Lung (tissue), 12 donors: Measurements from ENCODE around the gene GEMIN2. TPM values are rescaled to one million over a fixed set of nuclear protein-coding genes. Genes with fewer than 3 reads are reported as not detected.
A peak's percentile ranks its signal among the peaks of the same experiment; 100 is the strongest.
"Not testable (repeated sequence)": the region's sequence is repeated elsewhere in the genome, so short reads cannot be mapped to it uniquely, and the experiment has no call there.

Experiments used
- ATAC-seq: fragments of 200-7000 bp; cut with Tn5 transposase; one replicate; pipeline ENCODE4 v1.9.1; 2020; ENCODE audit warnings: moderate number of reproducible peaks; ENCODE audit not compliant: insufficient read depth, low FRiP score
- DNase-seq, 3 donors: peaks; one replicate each; pipeline ENCODE4 v3.0.0-alpha.2; 2013 to 2017
- H3K27ac ChIP-seq, 2 donors: one replicate each; pipeline ENCODE4 v1.5.1; 2013; ENCODE audit warnings: mild to moderate bottlenecking in 2 of 2, moderate library complexity in 2 of 2, control low read depth in 1 of 2, inconsistent platforms in 1 of 2, low read depth in 1 of 2, low read length in 1 of 2
- H3K27me3 ChIP-seq, 3 donors: one replicate each; pipeline ENCODE4 v1.5.1; 2013; ENCODE audit warnings: low read length in 2 of 3; ENCODE audit not compliant: control insufficient read depth in 3 of 3, insufficient read depth in 3 of 3
- H3K36me3 ChIP-seq, 4 donors: one replicate each; pipeline ENCODE4 v1.5.1; 2013; ENCODE audit warnings: low read length in 4 of 4, mild to moderate bottlenecking in 1 of 4, moderate library complexity in 1 of 4; ENCODE audit not compliant: control insufficient read depth in 4 of 4, insufficient read depth in 4 of 4
- H3K4me1 ChIP-seq, 5 donors: one replicate each; pipeline ENCODE4 v1.5.1; 2013; ENCODE audit warnings: low read length in 5 of 5, mild to moderate bottlenecking in 2 of 5, moderate library complexity in 1 of 5; ENCODE audit not compliant: control insufficient read depth in 5 of 5, insufficient read depth in 5 of 5
- H3K4me3 ChIP-seq: one replicate; pipeline ENCODE4 v1.5.1; 2013; ENCODE audit warnings: mild to moderate bottlenecking, control low read depth, moderate library complexity
- H3K9ac ChIP-seq, 2 donors: one replicate each; pipeline ENCODE4 v1.5.1; 2013; ENCODE audit warnings: low read length in 2 of 2, control low read depth in 1 of 2; ENCODE audit not compliant: insufficient read depth in 1 of 2
- H3K9me3 ChIP-seq, 4 donors: one replicate each; pipeline ENCODE4 v1.5.1; 2013; ENCODE audit warnings: low read length in 3 of 4, mild to moderate bottlenecking in 1 of 4, moderate library complexity in 1 of 4; ENCODE audit not compliant: control insufficient read depth in 4 of 4, insufficient read depth in 3 of 4
- CTCF ChIP-seq: IDR thresholded peaks from 2 replicates; pipeline ENCODE4 v1.5.1; 2012; ENCODE audit warnings: mild to moderate bottlenecking; ENCODE audit errors: control extremely low read depth, extremely low read depth
- WGBS, 2 donors: extraction: QIAGEN DNeasy Blood & Tissue Kit; methylation state at CpG; one replicate each; pipeline ENCODE4 v1.1.7; 2013; 5-methylcytosine and 5-hydroxymethylcytosine counted together
- polyA plus RNA-seq, 2 donors: library from polyadenylated mRNA; stranded (reverse); fragments of 200-250 nt; gene quantifications; one replicate each; pipeline ENCODE4 v1.2.1, GENCODE V29; 2013
- total RNA-seq, 2 donors: library from RNA; depleted of rRNA in 1 of 2; stranded (reverse); fragments of >200 nt in 1 of 2; gene quantifications; one replicate each; pipeline ENCODE4 v1.2.1, GENCODE V29; 2014 to 2021
- donor health status: control.
- donor health status: control.
- donor health status: Bipolar disorder and iron deficiency.
- donor health status: healthy.
- donor health status: DM: yes; HTN: yes; CAD: no.

Gene GEMIN2
- total and polyA plus RNA-seq, 4 donors, result 7.3 to 19.8 (median 9.8) TPM

DNA sequence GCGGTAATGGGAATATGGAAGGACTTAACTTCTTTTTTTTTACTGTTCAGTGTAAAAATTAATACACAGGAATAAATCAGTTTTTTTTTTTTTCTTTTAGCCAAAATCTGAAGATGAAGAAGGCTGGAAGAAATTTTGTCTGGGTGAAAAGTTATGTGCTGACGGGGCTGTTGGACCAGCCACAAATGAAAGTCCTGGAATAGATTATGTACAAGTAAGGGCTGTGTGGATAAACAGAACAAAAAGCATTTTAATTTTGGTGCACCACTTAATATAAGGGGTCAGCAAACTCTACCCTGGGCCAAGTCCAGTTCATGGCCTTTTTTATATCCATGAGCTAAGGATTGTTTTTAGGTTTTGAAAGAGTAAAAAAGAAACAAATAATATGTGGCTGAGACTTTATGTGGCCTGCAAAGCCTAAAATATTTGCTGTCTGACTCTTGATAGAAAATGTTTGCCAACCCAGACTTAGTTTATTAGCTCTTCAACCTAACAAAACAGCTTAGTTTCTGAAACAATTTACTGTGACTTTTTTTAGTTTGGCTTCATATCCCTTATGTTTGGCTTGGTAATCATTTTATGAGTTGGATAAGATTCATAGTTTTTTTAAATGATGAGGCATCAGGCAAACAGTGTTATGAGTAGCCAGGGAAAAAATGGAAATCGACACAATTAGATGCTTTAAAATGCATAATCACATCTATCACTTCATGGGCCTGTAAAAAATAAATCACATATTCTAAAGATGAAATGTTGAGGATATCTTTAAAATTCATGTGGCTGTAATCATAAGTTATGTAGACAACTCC, 8.4 kb downstream of the GEMIN2 start:
- 88 to 93% methylated on average over 3 of the region's 3 CpGs for WGBS, 2 donors
- no peak for TF ChIP-seq CTCF
- Histone ChIP-seq H3K9ac (no peak overlapping the region), H3K9me3 (no peaks in the 10 kb centered on the region), H3K36me3 (peaks cover 10 to 24% (median 18%) of the 10 kb centered on the region in 4 donors), H3K4me1 (peaks cover 0 to 2% (median 0%) of the 10 kb centered on the region in 5 donors), H3K27me3 (no peaks in the 10 kb centered on the region), H3K4me3 (no peak overlapping the region), H3K27ac (no peak overlapping the region)
- DNase-seq, result peak in 1 of 3 donors; percentile 19
- ATAC-seq, result no peak

DNA sequence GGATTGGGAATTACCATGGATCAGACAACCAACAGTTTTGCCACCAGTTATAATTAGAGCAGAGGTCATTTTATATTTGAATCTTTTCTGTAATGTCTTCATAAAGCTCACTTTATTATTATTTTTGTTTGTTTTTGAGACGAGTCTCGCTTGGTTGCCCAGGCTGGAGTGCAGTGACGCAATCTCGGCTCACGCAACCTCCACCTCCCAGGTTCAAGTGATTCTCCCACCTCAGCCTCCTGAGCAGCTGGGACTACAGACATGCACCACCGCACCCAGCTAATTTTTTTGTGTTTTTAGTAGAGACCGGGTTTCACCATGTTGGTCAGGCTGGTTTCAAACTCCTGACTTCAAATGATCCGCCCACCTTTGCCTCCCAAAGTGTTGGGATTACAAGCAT, 23.7 kb downstream of the GEMIN2 start:
- H3K36me3 ChIP-seq, result peaks cover 8 to 27% (median 9%) of the 10 kb centered on the region in 4 donors
- not testable (repeated sequence) for H3K27me3 ChIP-seq, H3K9ac ChIP-seq, ATAC-seq, H3K9me3 ChIP-seq, H3K27ac ChIP-seq, H3K4me3 ChIP-seq, H3K4me1 ChIP-seq, DNase-seq
- WGBS, 2 donors, result 93 to 94% methylated on average over 8 of the region's 8 CpGs

GRCh38 chr14:39138440-39138839, 24.3 kb downstream of the GEMIN2 start:
- DNase-seq (peak in 2 of 3 donors; percentile 71 to 81), ATAC-seq (no peak)
- 64 to 73% methylated on average over 1 of the region's 1 CpG for WGBS, 2 donors
- peaks cover 8 to 27% (median 9%) of the 10 kb centered on the region in 4 donors for H3K36me3 ChIP-seq
- H3K4me1 ChIP-seq, result peaks cover 0 to 8% (median 0%) of the 10 kb centered on the region in 5 donors
- H3K27me3 ChIP-seq, result no peaks in the 10 kb centered on the region
- no peak overlapping the region for H3K4me3 ChIP-seq
- no peak for TF ChIP-seq CTCF
- peaks cover 0 to 3% (median 1%) of the 10 kb centered on the region in 4 donors for H3K9me3 ChIP-seq
- H3K27ac ChIP-seq, result no peak overlapping the region
- H3K9ac ChIP-seq, result no peak overlapping the region

DNA sequence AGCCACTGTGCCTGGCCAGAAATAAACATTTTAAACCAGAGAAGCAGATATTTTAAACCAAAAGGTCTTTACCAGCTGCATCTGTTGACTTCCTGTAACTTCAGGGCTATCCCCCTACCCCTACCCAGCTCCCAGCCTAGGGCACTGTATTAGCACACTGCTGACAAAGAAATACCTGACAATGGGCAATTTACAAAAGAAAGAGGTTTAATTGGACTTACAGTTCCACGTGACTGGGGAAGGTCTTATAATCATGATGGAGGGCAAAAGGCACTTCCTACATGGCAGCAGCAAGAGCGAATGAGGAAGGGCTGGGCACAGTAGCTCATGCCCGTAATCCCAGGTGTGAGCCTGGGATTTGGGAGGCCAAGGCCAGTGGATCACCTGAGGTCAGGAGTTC, 26.0 kb downstream of the GEMIN2 start:
- H3K36me3 ChIP-seq, result peaks cover 3 to 18% (median 6%) of the 10 kb centered on the region in 4 donors
- 96 to 98% methylated on average over 3 of the region's 3 CpGs for WGBS, 2 donors
- ATAC-seq (no peak), DNase-seq (no peak)
- H3K27me3 ChIP-seq, result no peaks in the 10 kb centered on the region
- no peak overlapping the region for H3K27ac ChIP-seq
- H3K4me3 ChIP-seq, result no peak overlapping the region
- TF ChIP-seq CTCF, result no peak
- peaks cover 0 to 8% (median 0%) of the 10 kb centered on the region in 5 donors for H3K4me1 ChIP-seq
- H3K9ac ChIP-seq, result no peak overlapping the region
- H3K9me3 ChIP-seq, result peaks cover 0 to 3% (median 1%) of the 10 kb centered on the region in 4 donors

DNA sequence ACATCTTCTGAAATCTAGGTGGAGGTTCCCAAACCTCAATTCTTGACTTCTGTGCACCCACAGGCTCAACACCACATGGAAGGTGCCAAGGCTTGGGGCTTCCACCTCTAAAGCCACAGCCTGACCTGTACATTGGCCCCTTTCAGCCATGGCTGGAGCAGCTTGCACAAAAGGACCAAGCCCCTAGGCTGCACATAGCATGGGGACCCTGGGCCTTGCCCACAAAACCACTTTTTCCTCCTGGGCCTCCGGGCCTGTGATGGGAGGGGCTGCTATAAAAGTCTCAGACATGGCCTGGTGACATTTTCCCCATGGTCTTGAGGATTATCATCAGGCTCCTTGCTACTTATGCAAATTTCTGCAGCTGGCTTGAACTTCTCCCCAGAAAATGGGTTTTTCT, 27.5 kb downstream of the GEMIN2 start:
- not testable (repeated sequence) for DNase-seq, H3K4me1 ChIP-seq, H3K9ac ChIP-seq, H3K36me3 ChIP-seq, H3K4me3 ChIP-seq, H3K27me3 ChIP-seq, H3K27ac ChIP-seq, ATAC-seq, H3K9me3 ChIP-seq
- WGBS, 2 donors, result 89 to 95% methylated on average over 1 of the region's 1 CpG

DNA sequence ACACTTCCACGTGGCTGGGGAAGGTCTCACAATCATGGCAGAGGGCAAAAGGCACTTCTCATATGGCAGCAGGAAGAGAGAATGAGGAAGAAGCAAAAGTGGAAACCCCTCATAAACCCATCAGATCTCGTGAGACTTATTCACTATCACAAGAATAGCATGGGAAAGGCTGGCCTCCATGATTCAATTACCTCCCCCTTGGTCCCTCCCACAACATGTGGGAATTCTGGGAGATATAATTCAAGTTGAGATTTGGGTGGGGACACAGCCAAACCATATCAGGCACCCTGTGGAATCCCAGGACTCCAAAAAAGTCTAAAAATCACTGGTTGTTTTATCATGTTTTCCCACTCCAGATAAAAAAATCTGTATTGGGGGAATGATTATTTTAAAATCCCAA, 29.1 kb downstream of the GEMIN2 start:
- H3K4me1 ChIP-seq, H3K4me3 ChIP-seq, H3K27ac ChIP-seq, H3K36me3 ChIP-seq, DNase-seq, H3K27me3 ChIP-seq, H3K9ac ChIP-seq, H3K9me3 ChIP-seq, ATAC-seq: not testable (repeated sequence)
- 76 to 80% methylated on average over 2 of the region's 2 CpGs for WGBS, 2 donors
